Limb (tissue), 2 donors: ENCODE measurements around the gene SERPINF2.
A peak's percentile ranks its signal among the peaks of the same experiment; 100 is the strongest.
"Not testable (repeated sequence)": the region's sequence is repeated elsewhere in the genome, so short reads cannot be mapped to it uniquely, and the experiment has no call there.

Experiments used
- DNase-seq, 2 donors: peaks; one replicate each; pipeline ENCODE4 v3.0.0-alpha.2; 2016; ENCODE audit errors: extremely low spot score in 2 of 2

Gene SERPINF2

DNA sequence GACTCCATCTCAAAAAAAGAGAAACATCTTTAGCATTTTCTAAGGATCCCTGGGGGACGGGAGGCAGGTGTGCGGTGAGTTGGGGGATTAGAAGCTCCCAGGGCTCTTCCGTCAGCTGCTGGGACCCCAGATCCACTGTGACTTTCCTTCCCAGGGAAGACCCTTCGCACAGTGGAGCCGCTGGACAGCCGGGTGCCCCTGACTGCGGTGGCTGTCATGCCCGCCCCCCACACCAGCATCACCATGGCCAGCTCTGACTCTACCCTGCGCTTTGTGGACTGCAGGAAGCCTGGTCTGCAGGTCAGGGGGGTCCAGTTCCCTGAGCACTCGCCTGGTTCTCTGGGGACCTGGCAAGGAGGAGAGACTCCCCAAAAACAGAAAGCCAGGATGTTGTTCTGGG, 7.3 kb upstream of the SERPINF2 start:
- DNase-seq, result no peak

DNA sequence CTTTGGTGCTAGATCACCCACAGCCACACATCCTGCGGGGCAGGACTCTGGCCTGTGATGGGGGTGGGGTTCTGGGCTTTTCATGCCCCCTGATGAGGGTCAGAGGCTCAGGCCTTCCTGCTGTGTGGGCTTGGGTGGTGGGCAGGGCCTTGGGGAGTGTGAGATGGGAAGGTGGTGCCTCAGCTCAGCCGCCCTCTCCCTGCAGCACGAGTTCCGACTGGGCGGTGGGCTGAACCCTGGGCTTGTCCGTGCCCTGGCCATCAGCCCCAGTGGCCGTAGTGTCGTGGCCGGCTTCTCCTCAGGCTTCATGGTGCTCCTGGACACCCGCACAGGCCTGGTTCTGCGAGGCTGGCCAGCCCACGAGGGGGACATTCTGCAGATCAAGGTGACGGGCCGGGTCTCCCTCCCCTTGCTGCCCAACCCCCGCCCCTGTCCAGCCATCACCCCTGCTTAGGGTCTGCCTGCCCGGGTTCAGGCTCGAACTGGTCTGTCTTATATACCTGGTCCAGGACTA, 6.8 kb upstream of the SERPINF2 start:
- DNase-seq, result peak in 1 of 2 donors; percentile 21

DNA sequence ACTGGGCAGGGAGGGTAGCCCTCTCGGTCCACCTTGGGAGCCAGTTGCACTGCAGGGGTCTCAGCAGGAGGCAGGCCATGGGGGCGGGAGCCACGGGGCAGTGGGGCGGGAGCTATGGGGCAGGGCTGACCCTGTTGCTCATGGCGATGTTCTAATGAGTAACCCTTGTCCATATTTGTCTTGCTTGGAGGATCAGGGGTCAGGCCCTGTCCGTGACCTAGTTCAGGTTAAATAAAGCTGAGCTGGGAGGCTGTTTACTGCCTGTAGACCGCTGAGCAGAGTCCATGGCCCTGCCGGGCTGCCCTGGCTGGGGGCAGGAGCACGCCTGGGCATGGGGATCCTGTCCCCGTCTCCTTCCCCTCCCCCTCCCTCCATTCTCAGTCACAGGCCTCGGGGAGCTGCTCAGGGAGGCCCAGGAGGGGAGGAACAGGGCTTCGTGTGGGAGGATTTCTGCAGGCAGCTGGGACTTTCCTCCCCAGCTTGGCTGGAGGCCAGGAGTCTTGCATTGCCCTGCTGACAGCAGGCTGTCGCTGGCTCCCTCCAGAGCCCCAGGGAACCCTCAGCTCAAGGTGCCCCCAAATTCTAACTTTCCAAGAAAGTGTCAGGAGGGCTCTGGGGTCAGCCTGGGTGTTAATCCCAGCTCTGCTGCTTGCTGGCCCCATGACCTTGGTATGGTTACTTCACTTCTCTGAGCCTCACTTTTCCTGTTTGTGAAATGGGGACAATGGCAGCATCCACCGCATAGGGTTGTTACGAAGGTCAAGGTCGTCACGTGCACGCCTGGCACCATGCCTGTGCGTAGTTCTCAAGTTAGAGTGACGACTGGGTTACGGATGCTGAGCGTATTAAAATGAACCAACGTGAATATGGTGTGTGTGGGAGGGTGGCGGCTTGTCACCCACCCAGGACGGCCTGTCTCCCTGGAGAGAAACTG, 6.1 kb upstream of the SERPINF2 start:
- peak; percentile 31 to 32 for DNase-seq

DNA sequence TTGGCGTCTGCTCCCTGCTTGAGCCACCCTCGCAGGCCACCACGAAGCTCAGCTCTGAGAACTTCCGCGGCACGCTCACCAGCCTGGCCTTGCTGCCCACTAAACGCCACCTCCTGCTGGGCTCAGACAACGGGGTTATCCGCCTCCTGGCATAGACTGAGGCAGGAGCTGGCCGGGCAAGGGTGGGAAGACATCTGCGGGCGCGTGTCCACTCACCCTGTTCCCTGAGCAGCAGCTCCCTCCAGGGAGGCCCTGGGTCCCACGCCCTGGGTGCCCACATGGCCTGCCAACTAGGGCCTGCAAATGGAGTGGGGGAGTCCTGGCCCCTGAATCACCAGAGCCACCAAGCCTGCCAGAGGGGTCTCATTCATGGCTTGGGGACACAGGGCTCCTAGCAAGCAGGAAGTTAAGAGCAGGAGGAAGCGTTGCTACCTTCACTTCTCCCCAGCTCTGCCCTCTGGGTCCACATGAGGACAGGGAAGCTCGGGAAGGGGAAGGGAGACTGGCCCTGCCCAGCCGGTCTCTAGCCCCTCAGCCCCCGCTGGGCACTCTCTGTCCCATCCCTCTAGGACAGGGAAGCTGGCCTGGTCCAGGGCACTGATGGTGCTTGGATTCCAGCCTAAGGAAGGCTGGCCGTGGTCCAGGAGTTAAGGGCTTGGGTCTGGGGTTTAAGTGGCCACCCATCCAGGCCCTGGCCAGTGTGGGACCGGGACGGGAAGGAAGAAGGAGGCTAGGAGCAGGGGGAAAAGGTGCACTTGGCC, 5.0 kb upstream of the SERPINF2 start:
- DNase-seq, result peak in 1 of 2 donors; percentile 22

DNA sequence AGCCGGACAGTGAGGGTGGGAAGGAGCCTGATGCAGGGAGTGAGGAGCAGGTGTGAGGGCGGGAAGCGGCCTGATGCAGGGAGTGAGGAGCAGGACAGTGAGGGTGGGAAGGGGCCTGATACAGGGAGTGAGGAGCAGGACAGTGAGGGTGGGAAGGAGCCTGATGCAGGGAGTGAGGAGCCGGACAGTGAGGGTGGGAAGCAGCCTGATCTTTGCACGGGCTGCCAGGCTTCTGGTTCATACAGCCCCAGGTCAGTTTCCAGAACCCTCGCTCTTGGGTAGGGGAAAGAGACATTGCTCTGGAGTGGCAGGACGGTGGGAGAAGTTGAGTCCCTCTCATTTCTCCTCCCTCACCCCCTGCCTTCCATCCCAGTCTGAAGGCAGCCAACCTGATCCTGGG, 772 bp upstream of the SERPINF2 start:
- DNase-seq, result not testable (repeated sequence)

DNA sequence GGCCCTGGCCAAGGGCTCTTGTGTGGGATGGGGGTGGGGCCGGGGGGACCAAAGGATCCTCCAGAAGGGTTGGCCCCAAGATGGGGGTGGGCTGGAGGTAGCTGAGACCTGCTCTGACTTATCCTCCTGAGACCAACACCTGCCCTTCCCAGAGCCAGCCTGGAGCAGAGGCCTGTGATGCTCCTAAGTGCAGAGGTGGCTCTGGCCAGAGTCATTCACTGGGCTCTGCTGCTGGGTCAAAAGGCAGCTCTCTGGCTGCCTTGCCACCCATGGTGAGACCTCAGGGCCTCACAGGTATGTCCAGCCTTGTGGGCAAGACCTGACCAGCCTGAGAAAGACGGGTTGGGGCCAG, 393 bp downstream of the SERPINF2 start:
- no peak for DNase-seq

DNA sequence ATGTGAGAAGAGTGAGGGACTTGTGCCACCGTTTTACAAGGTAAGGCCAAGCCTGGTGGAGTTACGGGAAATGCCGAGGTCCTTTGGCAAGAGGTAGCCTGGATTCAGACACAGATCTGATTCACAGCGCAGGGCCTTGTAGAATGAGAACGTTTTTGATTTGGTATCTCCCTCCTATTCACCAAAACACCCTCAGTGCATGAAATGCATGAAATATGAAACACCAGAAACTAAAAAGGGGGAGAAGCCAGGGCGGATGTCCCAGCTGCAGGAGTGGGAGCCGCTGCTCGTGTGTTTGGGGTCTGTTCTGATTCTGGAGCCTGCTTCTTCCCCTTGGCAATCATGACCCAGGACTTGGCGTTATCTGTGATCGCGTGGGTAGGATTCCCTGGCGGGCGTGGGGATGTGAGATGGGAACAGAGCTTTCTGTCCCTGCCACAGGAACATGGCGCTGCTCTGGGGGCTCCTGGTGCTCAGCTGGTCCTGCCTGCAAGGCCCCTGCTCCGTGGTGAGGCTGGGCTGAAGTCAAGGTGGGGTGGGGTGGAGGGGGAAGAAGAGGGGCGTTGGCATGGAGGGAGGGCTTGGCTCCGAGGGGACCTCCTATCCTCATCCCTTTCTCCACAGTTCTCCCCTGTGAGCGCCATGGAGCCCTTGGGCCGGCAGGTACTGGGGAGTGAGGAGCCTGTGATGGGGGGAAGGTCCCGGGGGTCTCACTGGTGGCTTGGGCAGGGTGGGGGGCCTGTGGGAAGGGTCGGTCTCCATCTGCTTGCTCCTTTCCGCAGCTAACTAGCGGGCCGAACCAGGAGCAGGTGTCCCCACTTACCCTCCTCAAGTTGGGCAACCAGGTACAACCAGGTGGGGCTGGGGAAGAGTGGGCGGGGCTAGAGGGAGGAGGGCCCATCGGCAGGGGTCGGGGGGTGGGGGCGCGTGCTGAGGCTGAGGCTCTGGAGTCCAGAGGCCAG, 2.2 kb downstream of the SERPINF2 start:
- DNase-seq, result no peak

DNA sequence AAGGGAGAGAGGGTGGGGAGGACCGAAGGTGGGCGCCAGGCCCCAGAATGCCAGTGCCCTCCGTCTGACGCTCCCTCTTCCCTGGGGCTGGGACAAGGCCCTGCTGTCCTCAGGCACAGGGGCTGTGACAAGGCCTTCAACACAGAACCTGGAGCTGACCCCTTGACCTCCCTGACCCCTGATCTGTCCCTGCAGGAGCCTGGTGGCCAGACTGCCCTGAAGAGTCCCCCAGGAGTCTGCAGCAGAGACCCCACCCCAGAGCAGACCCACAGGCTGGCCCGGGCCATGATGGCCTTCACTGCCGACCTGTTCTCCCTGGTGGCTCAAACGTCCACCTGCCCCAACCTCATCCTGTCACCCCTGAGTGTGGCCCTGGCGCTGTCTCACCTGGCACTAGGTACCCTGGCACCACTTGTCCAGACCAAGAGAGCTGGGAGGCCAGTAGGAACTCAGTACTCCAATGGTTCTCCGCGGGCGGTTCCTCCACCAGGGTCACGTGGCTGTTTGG, 2.9 kb downstream of the SERPINF2 start:
- DNase-seq, result no peak

DNA sequence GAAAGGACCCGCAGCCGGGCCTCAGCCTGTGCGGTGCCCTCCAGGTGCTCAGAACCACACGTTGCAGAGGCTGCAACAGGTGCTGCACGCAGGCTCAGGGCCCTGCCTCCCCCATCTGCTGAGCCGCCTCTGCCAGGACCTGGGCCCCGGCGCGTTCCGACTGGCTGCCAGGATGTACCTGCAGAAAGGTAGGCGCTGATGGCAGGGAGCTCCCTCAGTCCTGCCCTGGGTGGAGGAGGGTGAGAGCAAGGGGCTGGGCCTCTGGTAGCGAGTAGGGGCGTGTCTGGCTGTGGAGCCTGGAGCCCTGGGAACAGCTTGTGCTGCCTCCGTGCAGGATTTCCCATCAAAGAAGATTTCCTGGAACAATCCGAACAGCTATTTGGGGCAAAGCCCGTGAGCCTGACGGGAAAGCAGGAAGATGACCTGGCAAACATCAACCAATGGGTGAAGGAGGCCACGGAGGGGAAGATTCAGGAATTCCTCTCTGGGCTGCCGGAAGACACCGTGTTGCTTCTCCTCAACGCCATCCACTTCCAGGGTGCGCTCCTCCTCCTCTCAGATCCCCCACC, 4.4 kb downstream of the SERPINF2 start:
- DNase-seq, result peak in 1 of 2 donors; percentile 25

DNA sequence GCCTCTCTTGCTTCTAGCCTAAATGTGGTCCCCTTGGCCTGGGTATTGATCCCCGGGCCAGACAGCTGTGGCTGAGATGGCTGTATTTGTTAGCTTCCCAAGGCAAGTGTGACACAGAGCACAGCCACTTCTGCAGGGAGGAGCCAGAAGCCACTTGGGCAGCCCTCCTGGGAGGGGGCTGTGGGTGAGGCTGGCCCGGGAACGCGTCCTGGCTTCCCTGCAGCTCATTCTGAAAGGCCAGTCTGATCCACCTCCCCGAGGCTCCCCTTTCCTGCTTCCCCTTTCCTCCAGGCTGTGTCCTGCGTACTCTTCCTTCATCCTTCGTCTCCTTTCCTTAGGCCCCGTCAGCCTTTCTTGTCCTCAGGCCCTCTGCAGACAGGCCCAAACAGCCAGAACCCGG, 8.0 kb downstream of the SERPINF2 start:
- no peak for DNase-seq

DNA sequence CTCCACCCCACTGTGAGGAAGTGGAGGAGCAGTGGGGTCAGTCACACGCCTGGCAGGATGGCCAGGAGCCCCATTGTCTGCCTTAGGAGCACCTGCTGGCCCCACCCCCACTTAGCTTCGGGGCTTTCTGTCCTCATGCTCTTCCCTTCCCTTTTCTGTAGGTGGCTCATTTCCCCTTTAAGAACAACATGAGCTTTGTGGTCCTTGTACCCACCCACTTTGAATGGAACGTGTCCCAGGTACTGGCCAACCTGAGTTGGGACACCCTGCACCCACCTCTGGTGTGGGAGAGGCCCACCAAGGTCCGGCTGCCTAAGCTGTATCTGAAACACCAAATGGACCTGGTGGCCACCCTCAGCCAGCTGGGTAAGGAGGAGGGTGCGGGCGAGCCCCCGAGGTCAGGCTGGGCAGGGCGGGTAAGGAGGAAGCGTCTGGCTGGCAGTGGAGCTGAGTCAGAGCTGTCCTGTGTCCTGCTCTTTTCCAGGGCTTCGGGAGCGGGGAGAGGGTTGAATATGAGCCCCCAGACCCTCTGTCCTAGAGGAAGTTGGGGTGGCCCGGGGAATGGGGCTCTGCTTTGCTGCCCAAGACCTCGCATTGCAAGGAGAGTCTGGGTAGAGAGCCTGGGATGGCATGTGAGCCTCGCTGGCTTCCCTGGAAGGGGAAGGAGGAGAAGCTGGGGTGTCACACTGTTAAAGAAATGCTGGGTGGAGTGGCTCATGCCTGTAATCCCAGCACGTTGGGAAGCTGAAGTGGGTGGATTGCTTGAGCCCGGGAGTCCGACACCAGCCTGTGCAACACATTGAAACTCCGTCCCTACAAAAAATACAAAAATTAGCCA, 10.0 kb downstream of the SERPINF2 start:
- DNase-seq, result no peak

DNA sequence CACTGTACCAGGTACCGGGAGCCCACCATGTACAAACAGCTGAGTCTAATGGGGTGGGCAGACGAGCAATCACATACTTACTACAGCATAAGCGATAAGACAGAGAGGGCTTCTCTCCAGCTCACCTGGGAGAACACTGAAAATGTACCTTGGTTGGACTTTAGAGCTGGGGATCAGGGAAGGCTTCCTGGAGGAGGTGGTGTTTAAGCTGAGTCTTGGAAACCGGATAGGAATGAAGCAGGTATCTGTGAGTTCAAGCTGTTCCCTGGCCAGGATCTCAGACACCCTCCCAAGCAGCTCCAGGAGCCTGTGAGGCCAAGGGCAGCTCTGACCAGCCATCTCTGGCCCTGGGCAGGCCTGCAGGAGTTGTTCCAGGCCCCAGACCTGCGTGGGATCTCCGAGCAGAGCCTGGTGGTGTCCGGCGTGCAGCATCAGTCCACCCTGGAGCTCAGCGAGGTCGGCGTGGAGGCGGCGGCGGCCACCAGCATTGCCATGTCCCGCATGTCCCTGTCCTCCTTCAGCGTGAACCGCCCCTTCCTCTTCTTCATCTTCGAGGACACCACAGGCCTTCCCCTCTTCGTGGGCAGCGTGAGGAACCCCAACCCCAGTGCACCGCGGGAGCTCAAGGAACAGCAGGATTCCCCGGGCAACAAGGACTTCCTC, 11.2 kb downstream of the SERPINF2 start:
- DNase-seq, result no peak

DNA sequence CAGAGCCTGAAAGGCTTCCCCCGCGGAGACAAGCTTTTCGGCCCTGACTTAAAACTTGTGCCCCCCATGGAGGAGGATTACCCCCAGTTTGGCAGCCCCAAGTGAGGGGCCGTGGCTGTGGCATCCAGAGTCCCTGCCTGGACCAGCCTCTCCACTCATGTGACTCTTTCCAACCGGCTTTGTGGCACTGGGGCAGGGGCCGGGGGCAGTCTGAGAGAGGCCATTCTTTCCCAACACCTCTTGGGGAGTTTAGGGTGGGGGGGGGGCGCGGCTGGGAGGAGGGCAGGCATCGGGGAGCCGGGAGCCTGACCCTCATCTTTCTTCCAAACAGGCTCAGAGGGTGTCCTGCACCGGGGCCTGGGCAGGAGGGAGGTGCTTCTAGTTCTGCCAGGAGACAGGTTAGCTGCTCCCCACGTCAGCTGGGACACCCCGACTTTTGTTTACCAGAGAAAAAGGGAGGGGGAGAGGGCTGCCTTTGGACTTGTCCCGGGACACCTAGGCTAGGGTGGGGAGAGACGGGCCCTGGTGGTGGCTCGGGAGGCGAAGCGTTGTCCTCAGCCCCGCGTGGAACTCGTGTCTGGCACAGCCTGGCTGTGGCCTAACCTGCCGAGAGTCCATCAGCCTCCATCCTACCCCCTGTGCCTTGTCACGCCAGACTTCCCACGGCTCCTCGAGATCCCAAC, 11.9 kb downstream of the SERPINF2 start:
- no peak for DNase-seq

DNA sequence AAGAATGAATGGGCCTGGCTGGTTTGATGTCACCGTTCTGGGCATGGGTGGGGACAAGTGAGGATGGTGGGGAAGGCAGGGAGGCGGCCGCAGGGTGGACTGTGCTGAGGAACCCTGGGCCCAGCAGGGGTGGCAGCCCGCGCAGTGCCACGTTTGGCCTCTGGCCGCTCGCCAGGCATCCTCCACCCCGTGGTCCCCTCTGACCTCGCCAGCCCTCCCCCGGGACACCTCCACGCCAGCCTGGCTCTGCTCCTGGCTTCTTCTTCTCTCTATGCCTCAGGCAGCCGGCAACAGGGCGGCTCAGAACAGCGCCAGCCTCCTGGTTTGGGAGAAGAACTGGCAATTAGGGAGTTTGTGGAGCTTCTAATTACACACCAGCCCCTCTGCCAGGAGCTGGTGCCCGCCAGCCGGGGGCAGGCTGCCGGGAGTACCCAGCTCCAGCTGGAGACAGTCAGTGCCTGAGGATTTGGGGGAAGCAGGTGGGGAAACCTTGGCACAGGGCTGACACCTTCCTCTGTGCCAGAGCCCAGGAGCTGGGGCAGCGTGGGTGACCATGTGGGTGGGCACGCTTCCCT, 12.7 kb downstream of the SERPINF2 start:
- DNase-seq, result no peak

DNA sequence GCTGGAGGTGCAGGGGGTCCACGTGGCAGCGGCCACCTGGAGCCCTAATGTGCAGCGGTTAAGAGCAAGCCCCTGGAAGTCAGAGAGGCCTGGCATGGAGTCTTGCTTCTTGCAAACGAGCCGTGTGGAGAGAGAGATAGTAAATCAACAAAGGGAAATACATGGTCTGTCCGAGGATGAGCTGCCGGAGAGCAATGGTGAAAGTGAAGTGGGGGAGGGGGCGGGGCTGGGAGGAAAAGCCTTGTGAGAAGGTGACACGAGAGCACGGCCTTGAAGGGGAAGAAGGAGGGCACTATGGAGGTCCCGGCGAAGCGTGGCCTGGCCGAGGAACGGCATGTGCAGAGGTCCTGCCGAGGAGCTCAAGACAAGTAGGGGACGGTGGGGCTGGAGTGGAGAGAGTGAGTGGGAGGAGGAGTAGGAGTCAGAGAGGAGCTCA, 13.2 kb downstream of the SERPINF2 start:
- DNase-seq, result no peak

DNA sequence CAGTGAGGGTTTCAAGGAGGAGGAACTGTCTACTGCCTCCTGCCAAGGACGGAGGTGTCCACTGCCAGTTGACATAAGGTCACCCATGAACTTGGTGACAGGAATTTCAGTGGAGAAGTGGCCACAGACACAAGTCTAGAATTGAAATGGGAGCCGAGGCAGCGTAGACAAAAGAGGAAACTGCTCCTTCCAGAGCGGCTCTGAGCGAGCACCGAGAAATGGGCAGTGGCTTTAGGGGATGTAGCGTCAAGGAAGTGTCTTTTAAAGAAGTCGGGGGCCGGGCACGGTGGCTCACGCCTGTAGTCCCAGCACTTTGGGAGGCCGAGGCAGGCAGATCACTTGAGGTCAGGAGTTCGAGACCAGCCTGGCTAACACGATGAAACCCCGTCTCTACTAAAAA, 16.1 kb downstream of the SERPINF2 start:
- no peak for DNase-seq

DNA sequence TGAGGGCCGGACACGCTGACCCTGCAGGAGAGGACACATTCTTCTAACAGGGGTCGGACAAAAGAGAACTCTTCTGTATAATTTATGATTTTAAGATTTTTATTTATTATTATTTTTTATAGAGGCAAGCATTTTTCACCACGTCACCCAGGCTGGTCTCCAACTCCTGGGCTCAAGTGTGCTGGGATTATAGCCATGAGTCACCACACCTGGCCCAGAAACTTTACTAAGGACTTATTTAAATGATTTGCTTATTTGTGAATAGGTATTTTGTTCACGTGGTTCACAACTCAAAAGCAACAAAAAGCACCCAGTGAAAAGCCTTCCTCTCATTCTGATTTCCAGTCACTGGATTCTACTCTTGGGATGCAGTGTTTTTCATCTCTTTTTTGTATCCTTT, 16.9 kb downstream of the SERPINF2 start:
- no peak for DNase-seq

DNA sequence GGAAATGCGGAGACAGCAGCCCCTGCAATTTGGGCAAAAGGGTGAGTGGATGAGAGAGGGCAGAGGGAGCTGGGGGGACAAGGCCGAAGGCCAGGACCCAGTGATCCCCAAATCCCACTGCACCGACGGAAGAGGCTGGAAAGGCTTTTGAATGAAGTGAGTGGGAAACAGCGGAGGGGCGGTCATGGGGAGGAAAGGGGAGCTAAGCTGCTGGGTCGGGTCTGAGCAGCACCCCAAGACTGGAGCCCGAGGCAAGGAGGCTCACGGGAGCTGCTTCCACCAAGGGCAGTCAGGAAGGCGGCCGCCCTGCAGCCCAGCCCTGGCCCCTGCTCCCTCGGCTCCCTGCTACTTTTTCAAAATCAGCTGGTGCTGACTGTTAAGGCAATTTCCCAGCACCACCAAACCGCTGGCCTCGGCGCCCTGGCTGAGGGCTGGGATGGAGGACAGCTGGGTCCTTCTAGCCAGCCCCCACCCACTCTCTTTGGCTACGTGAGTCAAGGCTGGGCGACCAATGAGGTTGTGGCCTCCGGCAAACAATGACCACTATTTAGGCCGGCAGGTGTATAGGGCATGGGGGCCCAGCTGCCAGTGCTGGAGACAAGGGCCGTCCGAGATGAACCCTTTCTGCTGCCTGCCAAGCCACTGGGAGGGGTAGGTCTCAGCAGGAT, 19.7 kb downstream of the SERPINF2 start:
- DNase-seq, result no peak
